Measurements from ENCODE around the gene LIPK.

DNA sequence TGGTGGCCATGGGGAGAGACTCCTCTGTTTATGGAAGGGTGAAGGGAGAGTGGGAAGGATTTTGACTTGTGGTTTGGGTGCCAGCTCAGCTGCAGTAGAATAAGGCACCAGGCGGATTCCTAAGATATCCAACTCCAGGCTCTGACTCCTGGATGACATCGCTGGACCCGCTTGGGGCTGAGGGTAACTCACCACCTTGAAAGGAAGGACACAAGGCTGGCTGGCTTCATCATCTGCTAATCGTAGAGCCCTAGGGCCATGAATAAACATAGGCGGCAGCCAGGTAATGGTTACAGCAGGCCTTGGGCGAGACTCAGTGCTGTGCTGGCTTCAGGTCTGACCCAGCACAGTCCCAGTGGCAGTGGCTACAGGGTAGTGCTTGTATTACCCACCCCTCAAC lies 16.7 kb upstream of the LIPK start:
- TF ChIP-seq CTCF (IDR thresholded peaks at IDR 0.05; ENCODE audit: low read depth, low read length, missing input control) (no peak), GABPA (IDR thresholded peaks at IDR 0.05 in 1 of 2, conservative IDR thresholded peaks at IDR 0.05 in 1 of 2) (no peak), EGR1 (IDR thresholded peaks at IDR 0.05; ENCODE audit: low read depth in 2 of 2) (no peak), JUND (IDR thresholded peaks at IDR 0.05) (no peak), ZBTB33 (IDR thresholded peaks at IDR 0.05) (no peak), YY1 (IDR thresholded peaks at IDR 0.05) (no peak), RXRA (IDR thresholded peaks at IDR 0.05) (no peak), MAX (IDR thresholded peaks at IDR 0.05) (no peak), RAD21 (IDR thresholded peaks at IDR 0.05) (no peak), TAF1 (conservative IDR thresholded peaks at IDR 0.05) (no peak), HNF4A (conservative IDR thresholded peaks at IDR 0.05) (no peak)
